ENCODE measurements around the gene TAF1B.

TAF1B gene

GRCh38 chr2:9843229-9844035 lies at the start of gene TAF1B:
TAF1B (plus strand) TSS chr2:9843474; CDS start chr2:9843542, 68 bp downstream.
- peak; percentile 69 for DNase-seq (ENCODE audit: low read depth)

GRCh38 chr2:9793918-9794717 lies 49.2 kb upstream of the TAF1B start:
- DNase-seq (ENCODE audit: low read depth), result no peak

DNA sequence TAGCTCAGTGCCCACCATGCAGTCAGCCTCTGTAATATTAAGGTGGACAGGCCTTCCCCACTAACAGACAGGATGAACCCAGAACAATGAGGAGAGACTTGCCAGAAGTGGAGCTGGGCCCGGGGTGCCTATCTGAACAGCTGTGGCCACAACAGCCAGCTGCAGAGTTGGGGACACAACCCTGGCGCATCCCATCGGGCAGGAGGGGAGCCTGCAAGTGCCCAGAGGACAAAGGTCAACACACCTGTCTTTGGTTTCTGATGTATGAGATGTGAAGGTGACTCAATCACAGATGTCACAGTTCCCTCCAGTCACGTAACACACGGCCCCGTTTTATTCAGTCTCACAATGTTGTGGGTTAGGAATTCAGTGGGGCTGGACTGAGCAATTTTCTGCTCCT lies 48.2 kb upstream of the TAF1B start:
- no peak for DNase-seq (ENCODE audit: low read depth)

- no peak for DNase-seq (ENCODE audit: low read depth)
Measured at GRCh38 chr2:9796056-9797010, 46.9 kb upstream of the TAF1B start.

DNA sequence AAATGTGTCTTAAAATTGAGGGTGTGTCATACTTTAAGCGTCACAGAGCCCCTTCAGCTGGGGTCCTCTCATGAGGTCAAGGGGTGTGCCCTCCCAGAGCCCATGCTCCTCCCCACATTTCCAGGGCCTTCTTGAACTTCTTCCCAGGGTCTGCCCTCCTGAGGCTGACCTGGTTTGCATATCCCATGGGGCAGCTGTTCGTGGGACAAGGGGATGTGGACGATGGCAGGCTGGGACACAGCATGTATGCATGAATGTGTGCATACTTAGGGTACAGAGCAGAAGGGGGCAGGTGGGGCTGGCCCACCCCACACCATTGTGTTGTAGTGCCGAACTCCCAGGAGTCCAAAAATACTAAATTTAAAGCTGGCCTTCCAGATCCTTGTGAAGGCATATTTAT lies 46.2 kb upstream of the TAF1B start:
- no peak for DNase-seq (ENCODE audit: low read depth)

DNA sequence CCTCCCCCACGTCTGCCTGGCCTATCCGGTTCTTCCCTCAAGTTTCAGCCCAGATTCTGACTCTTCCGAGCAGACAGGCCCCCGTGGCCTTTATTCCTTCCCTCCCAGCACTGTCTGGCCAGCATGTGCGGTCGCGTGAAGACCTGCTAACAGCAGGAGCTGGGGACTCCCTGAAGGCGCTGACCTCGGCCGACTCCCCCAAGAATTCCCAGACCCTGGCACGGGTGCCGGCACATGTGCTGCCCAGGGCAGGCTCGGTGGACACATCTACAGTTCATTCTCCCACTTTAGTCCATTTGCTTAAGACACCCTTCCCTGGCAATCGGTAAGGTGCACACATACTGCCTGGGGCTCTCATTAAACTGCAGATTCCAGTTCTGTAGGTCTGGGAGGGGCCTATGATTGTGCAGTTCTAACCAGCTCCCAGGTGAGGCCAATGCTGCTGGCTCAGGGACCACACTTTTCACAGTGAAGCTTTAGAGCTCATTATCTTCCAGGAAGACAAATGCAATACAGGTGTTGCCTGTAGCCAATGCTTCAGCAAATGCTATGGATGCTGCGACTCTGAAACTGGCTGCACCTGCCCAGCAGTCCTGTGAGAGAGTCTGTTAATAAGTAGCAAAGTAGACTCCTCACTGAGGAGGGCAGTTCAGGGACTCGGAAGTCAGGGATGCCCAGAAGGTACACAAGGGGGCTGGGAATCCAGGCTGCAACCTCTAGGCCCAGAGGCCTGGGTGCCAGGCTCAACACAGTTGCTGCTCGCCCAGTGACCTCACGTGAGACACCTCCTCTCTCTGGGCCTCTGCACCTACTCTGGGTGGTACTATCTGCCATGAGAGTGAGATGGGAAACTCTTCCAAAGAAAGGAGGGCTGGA lies 45.4 kb upstream of the TAF1B start:
- DNase-seq (ENCODE audit: low read depth), result no peak

DNA sequence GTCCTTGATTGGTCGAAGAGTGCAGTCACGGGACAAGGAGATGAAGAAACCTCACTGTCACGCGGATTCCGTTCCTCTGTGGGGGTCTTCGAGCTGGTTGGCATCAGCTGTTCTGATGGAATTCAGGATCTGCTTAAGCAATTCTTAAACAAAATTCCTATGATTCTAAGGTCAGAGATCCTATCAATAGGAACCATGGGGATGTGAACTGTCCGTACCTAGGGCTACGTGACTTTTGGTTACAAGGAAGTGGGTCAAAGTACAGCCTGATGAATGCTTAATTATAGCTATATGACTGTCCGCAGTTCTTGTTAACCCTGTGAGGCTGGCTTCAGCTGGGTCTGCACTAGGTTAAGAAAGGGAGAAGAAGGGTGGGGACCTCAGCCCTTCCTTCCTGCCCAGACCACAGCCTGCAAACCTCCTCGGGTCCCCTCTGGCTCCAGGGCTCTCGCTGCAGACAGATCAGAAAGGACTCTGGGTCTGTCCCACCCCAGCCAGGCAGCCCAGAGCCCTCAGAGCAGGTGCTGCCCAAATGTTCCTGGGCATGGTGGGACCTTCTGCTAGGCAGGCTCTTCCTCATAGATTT lies 44.2 kb upstream of the TAF1B start:
- DNase-seq (ENCODE audit: low read depth), result no peak

DNA sequence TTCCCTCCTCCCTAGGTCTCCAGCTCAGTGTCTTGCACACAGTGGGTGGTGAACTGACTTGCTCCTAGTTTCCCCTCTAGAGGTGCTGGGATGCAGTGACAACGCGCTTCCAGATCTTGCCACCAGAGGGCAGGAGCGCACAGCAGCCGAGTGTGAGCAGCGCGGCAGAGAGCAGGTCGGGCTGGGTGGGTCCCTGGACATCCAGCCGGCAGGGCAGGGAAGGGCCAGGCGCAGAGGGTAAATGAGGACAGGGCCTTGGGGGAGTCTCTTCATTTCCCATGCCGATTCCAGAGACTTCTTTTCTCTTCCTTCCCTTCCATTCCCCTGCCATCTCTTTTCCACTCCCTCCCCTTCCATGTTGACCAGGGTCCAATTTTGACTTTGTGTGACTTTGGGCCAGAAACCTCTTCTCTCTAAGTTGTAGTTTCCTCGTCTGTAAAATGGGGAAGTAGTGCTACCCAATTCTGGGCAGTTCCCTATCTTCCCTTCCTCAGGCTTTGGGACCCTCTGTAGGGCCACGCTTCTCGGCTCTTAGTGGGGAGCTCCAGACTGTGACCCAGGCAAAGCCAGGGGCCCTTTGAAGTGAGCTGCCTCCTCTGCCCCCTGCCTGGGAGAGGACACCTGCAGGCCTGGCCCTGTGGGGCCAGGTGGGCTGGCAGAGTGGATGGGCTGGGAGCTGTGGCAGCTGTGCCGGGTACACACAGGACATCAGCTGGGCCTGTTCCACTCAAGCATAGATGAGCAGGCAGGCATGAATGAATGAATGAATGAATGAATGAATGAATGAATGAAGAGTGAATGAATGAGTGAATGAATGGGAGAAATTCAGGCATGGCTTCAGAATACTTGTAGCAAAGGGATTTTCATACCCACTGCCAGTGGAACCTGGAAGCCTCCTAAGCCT lies 43.3 kb upstream of the TAF1B start:
- DNase-seq (ENCODE audit: low read depth), result peak; percentile 70

GRCh38 chr2:9800639-9800974 lies 42.7 kb upstream of the TAF1B start:
- DNase-seq (ENCODE audit: low read depth), result no peak

GRCh38 chr2:9800975-9801726 lies 42.1 kb upstream of the TAF1B start:
- DNase-seq (ENCODE audit: low read depth), result peak; percentile 22

- DNase-seq (ENCODE audit: low read depth), result no peak
Measured at GRCh38 chr2:9802576-9802993, 40.7 kb upstream of the TAF1B start.

DNA sequence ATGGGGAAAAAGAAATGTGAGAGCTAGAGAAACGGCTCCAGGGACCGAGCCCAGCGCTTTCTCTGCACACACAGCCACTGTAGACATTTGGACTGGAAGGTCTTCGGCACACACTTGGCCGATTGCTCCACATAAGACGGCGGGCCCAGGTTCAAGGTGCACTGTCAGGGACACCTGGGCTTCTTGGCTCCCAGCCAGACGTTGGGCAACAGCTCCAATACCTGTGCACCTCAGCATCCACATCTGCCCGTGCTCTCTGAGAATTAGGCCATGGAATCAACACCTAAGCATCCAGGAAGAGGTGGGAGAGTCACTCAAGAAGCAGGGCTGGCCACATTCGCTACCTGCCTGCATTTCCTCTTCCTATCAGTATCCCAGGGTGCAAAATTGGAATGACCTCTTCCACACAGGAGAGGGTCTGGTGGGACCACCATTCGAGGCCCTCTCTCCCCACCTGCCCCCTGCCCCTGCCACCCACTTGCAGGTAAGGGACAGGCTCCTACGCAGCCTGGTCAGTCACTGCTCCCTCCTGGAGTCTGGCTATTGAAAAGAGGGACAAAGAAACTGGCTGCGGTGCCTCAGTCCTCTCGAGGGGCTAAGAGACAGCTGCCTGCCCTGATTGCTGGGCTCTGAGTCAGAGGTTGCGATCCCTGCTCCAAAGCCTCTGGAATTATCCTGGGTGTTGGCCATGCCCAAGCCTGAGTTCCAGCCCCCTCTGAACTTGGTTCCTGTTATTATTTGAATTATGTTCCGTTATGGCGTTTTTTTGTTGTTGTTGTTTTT lies 40.1 kb upstream of the TAF1B start:
- DNase-seq (ENCODE audit: low read depth), result no peak

DNA sequence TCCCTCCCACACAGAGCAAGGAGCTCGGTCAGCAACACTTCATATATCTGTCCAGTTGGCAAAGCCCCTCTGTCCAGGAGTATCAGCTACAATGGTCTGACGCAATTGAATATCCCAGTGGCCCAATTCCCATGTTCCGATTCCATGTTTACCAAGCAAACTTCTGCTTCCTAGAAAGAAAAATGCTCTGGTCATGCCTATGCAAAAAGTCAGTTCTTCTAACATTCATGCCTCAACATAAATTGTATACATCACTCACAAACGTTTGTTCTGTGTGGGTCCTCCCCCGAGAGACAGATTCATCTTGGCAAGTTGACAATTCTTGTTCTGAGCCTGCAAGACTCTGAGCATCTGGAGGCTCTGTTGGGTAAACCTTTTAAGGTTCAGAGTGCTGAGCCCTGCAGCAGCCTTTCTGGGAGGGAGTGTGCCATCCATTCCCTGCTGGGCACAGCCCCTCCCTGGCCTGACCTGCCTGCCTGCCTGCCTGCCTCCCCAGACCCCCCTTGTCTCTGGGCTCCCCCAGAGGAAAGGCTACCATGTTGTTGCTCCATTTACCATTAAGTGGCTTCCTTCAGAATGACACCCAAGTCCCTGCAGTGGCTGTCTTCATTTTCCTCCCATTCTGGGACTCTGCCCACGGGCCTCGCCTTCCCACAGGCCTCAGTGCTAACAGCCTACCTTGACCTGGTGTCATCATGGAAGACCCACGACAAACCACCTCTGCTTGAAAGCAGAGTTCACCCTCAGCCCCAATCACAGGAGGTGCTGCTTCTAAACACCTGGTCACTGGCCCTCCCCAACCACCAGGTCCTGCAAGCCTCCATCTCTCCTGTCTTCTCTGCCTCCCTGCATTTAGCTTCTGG lies 37.6 kb upstream of the TAF1B start:
- DNase-seq (ENCODE audit: low read depth), result no peak

- no peak for DNase-seq (ENCODE audit: low read depth)
Measured at GRCh38 chr2:9806298-9806610, 37.0 kb upstream of the TAF1B start.

GRCh38 chr2:9806656-9807055 lies 36.6 kb upstream of the TAF1B start:
- no peak for DNase-seq (ENCODE audit: low read depth)

- no peak for DNase-seq (ENCODE audit: low read depth)
Measured at GRCh38 chr2:9807056-9807455, 36.2 kb upstream of the TAF1B start.

DNA sequence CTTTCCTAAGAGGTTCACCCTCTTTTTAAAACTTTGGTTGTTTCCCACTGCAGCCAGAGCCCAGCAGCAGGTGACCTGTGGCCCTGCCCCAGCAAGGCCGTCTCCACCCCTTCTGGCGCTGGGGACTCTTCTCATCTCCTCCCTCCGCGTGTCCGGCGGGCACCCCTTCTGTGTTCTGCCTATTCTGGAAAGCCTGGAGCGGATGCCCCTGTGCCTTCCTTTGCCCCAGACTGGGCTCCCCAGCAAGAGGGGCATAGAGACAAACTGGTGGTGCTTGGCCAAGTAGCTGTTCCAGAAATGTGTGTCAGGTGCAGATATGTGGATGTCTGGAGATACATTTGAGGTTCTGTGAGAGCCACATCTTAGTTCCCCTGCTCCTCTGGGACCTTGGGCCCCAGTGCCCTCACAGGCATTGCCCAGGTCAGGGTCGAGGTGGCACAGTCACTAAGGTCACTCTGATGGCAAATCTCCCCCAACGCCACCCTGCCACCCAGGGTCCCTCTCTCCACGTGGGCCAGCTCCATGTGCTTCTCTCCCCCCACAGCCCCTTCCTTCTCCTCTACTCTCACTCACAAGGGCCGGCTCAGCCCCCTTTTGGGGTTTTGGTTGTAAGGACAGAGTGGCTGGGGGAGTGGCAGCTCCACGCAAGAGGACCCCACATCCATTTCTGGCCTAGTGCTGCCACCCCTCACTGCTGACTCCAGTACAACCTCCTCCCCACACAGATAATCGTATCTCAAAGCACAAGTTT lies 35.5 kb upstream of the TAF1B start:
- no peak for DNase-seq (ENCODE audit: low read depth)

Measured in stimulated activated CD8-positive, alpha-beta memory T cell treated with anti-CD3 and anti-CD28 coated beads, Interleukin-12 subunit alpha, Interleukin-12 subunit beta, amount 100 ng/mL, for 1 hour (primary cell).